Measurements from ENCODE around the gene RNF114.
"Not testable (repeated sequence)": the region's sequence is repeated elsewhere in the genome, so short reads cannot be mapped to it uniquely, and the experiment has no call there.

RNF114 gene

GRCh38 chr20:49928411-49929141 lies 7.6 kb upstream of the RNF114 start:
- DNase-seq = peak; percentile 86

DNA sequence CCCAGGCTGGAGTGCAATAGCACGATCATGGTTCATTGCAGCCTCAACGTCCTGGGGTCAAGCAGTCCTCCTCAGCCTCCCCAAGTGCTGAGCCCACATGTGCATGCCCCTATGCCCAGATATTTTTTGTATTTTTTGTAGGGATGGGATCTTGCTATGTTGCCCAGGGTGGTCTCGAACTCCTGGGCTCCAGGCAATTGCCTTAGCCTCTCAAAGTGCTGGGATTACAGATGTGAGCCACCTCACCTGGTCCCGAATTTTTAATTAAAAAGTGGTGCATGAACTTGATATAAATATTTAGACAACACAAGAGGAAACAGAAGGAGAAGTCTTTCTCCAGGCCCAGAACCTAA lies 7.1 kb upstream of the RNF114 start:
- DNase-seq = no peak

- no peak for DNase-seq
Measured at GRCh38 chr20:49935746-49936152, 448 bp upstream of the RNF114 start.

DNA sequence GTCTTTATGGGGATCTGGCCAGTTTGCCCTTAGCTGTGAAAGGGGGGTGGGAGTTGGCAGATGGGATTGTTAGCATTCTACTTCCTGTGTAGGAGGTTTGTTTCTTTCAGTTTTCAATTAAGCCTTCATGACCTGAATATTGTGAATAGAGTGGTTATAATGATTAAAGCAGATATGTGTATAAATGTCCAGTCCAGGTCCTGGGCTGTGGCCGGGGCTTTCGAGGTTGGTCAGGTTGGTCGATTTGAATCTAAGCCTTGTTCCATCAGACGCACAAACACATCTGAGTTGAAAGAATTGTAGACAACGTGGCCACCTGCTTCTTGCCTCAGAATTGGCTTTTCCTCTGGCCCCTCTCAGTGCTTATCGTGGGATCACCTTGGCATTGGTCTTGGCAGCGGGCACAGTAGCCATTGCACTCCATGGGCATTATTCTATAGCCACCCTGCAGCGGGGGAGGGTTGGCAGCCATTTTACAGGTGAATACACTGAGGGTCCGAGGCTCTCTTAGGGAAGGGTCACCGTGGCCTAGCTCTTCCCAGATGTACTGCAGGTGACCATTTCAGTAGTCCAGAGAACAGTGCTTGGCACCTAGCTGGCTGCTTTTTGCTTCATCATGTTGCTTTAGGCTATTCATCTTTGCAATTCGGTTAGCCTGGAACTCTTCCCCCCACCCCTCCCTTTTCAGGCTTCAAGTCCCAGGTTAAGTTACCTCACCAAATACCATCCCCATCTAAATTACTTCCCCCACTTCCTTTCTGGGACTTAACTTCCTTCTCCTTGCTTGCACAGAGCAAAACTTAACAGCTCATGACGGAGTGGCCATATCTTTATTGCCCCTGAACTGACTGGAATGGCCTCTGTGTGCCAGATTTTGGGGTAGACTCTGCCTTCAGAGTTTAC lies 1.1 kb downstream of the RNF114 start:
- no peak for DNase-seq

DNA sequence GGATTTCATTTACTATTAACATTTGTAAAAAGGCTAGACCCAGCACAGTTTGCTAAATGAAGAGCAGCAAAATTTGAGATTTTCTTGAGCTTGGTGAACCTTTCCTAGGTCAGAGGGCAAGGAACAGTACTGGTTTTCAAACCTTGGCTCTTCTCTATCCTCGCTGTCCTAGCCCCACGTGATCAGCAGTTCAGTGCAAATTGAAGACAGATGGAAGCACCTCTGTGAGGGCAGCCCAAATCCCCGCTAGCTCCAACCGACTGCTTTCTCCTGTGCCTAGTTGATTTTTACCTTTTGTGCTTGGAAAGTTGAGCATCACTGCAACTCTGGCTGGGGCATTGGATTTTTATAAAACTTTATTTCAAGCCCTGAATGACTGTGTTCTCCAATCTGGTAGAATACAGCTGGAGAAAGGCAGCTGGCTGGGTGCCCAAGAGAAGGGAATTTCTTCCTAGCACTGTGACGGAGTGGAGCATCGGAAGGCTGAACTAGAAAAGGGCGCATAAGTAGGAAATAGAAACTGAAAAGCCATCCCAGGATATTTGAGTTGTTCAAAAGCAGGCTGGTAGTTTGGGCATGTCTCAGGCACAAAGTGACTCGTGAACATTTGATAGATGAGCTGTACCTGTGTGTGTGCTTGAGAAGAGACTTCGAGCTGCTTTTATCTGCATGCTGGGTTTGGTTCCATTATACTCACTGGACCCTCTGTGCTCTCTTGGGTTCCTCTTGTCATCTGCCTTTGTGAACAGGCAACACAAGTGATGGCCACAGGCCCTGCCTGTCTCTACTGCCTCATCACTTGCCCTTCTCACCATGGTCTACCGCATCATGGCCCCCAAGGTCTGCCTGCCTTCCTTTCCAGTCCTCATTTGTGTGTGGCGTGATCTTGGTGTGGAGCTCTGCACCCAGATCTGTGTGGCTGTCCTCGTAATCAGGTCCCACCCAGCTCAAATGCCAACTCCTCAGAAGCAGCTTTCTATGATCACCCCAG lies 2.3 kb downstream of the RNF114 start:
- no peak for DNase-seq

DNA sequence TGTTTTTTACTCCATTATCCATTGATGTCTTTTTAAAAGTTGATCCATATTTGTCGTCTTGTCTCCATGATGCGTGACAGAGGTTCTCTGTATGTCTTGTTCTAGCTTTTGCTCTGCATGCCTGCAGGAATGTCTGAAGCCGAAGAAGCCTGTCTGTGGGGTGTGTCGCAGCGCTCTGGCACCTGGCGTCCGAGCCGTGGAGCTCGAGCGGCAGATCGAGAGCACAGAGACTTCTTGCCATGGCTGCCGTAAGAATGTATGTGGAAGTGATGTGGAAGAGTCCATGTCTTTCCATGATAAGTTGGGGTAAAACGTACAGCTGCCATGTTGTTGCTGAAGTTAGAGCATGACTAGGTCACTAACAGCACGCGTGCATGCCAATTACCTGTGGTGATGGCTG lies 5.3 kb downstream of the RNF114 start:
- no peak for DNase-seq

DNA sequence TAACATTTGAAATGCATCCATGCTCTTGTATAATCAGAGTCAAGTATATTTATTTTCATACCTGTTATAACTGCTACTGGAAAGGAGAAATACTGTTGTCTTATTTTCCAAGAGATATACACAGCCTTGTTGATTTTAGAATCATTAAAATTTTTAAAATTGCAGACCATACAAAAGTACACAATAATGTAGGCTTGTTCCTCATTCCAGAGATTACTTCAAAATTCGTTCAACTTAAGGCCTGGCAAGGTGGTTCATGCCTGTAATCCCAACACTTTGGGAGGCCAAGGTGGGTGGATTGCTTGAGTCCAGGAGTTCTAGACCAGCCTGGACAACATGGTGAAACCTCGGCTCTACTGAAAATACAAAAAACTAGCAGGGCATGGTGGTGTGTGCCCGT lies 6.1 kb downstream of the RNF114 start:
- no peak for DNase-seq

DNA sequence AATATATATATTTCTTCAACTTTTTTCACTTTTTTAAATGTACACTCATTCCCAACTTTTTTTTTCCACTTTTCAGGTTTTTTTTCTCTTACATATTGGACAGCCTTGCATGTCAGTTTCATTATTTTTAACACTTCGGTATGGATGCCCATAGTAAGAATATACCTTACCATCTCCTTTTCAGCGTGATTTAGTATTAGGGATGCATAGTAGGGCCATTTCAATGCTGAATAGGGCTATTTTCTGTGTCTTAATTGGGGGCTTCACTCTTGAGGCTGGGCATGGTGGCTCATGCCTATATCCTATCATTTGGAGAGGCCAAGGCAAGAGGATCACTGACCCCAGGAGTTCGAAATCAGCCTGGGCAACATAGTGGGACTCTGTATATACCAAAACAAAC lies 6.7 kb downstream of the RNF114 start:
- DNase-seq = no peak

DNA sequence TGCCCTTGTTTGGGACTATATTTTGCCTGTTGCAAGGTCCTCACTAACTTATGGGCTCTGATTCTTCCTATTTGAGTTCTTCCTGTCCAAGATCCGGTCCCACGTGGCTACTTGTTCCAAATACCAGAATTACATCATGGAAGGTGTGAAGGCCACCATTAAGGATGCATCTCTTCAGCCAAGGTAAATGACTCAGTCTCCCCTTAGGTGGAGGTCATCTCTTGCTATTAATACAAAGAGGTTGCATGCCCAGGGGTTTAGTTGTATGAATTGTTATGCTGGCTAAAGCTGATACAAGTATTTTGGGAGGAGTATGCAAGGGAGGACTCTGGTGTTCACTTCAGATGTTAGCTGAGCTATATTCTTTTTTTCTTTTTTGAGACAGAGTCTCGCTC lies 9.1 kb downstream of the RNF114 start:
- DNase-seq = no peak

- no peak for DNase-seq
Measured at GRCh38 chr20:49945701-49946477, 9.7 kb downstream of the RNF114 start.

- DNase-seq = no peak
Measured at GRCh38 chr20:49948178-49948577, 12.0 kb downstream of the RNF114 start.

DNA sequence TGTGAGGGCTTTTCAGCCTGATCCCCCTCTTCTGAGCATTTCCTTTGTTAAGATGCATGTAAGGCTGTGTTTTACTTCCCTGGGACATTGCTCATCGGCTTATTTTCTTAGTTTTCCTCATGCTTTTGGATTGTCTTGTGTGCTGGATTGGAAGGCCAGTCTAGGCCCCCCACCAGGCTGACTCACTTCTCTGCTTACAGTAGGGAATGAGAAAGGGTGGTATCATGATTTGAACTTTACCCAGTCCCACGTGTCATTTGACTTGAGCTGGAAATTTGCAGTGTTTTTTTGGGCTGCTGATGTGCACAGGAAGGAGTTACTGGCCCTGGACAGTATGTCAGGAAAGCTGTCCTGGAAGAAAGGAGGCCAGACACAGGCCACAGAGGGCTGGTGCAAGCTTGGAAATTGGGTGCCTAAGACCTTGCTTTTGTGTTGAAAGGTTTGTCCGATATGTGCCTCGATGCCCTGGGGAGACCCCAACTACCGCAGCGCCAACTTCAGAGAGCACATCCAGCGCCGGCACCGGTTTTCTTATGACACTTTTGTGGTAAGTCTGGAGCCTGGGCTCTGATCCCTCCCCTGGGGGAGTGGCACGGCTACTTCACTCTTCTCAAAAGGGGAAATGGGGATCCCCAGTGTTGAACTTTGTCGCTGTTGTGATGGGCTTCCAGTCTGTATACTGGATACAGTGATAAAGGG lies 12.8 kb downstream of the RNF114 start:
- no peak for DNase-seq

DNA sequence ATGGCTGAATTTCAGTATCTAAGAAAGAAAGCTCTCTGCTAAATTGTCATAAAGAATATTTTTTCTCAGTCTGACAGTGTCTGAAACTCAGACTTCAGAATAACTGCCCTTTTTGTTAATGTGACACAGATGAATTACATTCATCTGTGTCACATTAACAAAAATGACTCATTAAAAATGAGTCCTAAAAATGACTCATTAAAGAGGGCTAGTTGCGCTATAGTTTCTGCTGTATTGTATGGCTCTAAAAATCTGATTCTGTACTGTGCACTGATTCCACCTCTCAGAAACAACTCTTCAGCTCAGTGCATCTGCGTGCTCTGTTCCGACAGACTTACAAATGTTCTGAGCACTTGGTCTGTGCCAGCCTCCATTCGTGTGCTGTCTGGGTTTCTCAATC lies 15.0 kb downstream of the RNF114 start:
- DNase-seq = no peak

- DNase-seq = no peak
Measured at GRCh38 chr20:49955167-49955566, 19.0 kb downstream of the RNF114 start.

DNA sequence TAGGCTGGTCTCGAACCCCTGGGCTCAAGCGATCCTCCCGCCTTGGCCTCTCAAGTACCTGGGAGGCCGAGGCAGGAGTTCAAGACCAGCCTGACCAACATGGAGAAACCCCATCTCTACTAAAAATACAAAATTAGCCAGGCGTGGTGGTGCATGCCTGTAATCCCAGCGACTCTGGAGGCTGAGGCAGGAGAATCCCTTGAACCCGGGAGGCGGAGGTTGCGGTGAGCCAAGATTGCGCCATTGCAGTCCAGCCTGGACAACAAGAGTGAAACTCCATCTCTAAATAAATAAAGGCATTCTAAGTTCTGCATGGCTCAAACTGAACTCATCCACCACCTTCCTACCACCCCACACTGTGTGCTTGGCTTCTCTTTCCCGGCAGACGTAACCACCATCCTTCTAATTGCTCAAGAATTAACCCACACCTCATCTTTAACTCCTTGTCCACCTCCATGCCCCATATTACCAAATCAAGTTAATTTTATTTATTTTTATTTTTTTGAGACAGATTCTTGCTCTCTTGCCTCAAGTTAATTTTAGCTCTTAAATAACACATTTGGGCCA lies 19.7 kb downstream of the RNF114 start:
- not testable (repeated sequence) for DNase-seq

GRCh38 chr20:49956689-49957088 lies 20.5 kb downstream of the RNF114 start:
- DNase-seq = no peak

- DNase-seq = not testable (repeated sequence)
Measured at GRCh38 chr20:49957089-49957938, 21.1 kb downstream of the RNF114 start.

- no peak for DNase-seq
Measured at GRCh38 chr20:49961413-49961812, 25.2 kb downstream of the RNF114 start.

- no peak for DNase-seq
Measured at GRCh38 chr20:49964964-49965780, 29.0 kb downstream of the RNF114 start.

All from CD4-positive, alpha-beta T cell treated with Interleukin-17A for 1 hour (primary cell).